Stimulated activated CD4-positive, alpha-beta T cell treated with anti-CD3 and anti-CD28 coated beads, Interleukin-4, amount 100 ng/mL, for 4 hours (primary cell): ENCODE results near the gene NDOR1.
"Not testable (repeated sequence)": the region's sequence is repeated elsewhere in the genome, so short reads cannot be mapped to it uniquely, and the experiment has no call there.

Experiments
- DNase-seq, 2 experiments: peaks; one replicate each; pipeline ENCODE4 v3.0.0-alpha.2; 2020

The NDOR1 gene

DNA sequence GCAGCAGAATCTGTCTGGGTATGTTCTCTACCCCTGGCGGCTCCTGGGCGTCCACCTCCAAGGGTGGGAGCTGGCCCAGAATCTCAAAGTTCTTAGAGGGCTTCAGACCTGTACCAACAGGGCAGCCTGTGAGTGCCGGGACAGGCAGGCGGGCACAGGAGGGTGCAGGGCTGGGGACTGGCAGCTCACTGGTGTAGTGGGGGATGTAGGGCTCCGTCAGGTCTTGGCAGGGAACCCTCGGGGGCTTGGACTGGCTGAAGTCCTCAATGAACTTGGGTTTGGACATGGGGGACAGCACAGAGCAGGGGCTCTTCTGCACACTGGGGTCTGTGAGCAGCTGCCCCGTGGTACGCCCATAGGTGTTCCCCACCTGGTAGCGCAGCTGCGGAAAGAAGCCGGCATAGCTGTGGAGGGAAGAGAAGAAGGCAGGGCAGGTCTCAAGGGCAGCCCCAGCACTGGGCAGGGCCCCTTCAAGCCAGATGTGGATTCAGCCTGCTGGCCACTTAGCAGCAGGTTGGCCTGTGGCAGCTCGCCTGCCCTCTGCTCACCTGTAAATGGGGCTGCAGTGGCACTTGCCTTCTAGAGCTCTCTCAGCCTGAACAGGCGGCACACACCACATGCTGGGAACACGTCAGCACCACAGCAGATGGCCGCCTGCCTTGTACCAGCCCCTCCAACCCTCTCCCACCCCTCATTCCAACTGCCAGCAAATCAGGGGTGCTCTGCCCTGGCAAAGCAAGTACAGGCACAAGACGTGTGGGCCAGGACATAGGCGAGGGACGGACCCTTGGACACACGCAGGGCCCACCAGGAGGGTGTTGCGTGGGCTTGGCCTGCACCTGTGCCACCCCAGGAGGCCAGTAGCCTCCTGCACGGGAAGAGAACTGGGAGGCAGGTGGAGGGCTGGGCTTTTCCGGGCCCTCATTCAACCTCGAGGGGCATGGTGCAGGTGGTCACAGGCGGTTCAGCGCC lies 40.2 kb downstream of the NDOR1 start:
- no peak for DNase-seq

- DNase-seq, result no peak
Measured at GRCh38 chr9:137247135-137247915, 41.8 kb downstream of the NDOR1 start.

GRCh38 chr9:137247916-137248175 lies 42.3 kb downstream of the NDOR1 start:
- no peak for DNase-seq

DNA sequence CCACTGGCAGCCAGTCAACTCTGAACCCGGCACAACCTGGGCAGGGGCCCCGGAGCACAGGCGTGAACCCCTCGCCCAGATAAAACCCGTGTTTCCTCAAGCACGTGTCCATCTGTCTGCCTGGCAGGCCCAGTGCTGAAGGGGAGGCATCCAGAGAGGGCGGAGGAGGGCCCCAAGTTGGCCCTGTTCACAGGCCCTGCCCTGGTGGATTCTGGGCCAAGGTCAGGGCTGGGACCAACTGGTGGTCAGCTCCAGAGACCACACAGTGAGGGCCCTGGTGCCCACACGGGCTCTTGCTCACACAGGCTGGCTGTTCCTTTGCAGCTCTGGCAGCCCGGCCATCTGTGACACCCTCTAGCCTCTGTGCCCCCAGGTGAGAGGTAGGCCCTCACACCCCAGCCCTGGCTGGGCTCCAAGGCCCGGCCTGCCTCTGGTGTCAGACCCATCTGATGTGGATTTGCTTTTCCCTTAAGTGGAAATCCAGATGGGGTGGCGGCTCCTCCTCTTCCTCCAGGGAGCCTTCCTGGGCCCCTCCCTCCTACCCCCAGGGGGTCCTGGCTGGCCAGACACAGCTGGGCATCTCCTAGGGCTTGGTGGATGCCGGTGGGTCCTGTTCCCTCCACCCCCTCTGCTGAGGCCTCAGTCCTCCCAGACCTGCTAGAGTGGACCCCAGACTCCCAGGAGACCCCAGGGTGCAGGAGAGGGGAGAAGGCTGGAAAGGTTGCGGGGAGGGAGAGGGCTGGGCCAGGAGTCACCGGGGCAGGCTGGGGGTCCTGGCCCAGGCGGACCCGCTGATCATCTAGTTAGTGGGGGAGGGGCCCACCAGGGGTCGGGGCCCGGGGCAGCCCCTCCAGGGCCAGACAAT lies 45.1 kb downstream of the NDOR1 start:
- no peak for DNase-seq

DNA sequence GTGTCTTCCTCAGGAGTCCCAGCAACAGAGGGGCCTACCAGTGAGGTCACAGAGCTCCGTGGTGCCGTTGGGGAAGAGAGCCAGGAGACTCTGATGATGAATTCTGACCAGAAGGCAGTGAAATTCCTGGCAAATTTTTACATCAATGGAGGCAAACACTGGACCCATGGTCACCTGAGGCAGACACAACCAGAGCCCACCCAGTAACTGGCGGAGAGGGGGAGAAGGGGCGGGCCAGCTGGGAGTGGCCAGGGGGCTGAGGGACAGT lies 45.6 kb downstream of the NDOR1 start, which contains the start of gene STPG3:
Gene STPG3, plus strand, starts transcription at position 93 of the 268 bp plus-strand sequence. Its CDS starts 1 bp downstream, at position 94.
- DNase-seq, result no peak

GRCh38 chr9:137251490-137252268 lies 46.2 kb downstream of the NDOR1 start:
- no peak for DNase-seq

- no peak for DNase-seq
Measured at GRCh38 chr9:137252555-137253506, 47.3 kb downstream of the NDOR1 start.

DNA sequence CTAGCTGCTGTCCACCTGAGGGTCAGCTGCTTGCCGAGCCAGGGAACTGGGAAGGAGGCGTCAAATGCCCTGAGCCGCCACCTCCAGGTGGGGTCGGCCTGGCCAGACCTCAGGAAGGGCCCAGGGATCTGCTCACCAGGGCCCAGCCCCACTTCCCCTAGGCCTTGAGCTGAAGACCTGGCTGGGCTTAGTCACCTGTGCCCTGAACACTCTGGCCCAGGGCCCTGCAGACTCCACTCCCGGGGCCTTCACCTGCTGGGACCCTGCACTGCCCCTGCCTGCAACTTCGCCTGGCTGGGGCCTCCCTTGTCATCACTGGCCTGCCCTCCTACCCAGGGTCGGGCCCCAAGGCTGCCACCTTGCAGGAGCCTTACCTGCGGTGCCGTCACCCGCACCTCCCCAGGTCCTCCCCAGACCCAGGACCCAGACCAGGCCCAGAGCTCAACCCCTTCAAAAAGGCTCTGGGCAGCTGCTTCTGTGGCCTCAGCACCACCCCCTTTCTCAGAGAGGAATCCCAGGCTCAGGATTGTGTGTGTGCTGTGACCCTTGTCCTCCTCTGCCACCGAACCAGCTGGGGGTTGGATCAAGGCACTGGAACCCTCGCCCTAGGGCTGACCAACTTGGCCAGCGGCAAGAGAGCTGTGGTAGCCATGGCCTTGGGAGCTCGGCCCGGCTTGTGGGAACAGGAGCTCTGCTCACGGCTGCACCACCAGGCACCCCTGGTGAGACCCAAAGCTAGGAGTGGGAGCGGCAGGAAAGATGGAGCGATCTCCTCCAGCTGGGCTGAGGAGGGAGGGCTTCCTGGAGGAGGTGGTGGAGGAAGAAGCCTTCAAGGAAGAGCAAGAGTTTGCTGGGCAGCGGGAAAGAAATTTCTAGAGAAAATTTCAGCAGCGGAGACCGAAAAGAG lies 48.5 kb downstream of the NDOR1 start:
- no peak for DNase-seq

- peak; percentile 91 to 99 for DNase-seq
Measured at GRCh38 chr9:137254624-137255447, 49.3 kb downstream of the NDOR1 start, which contains the start of gene NELFB. TSS of gene NELFB (plus strand) at chr9:137255327.

DNA sequence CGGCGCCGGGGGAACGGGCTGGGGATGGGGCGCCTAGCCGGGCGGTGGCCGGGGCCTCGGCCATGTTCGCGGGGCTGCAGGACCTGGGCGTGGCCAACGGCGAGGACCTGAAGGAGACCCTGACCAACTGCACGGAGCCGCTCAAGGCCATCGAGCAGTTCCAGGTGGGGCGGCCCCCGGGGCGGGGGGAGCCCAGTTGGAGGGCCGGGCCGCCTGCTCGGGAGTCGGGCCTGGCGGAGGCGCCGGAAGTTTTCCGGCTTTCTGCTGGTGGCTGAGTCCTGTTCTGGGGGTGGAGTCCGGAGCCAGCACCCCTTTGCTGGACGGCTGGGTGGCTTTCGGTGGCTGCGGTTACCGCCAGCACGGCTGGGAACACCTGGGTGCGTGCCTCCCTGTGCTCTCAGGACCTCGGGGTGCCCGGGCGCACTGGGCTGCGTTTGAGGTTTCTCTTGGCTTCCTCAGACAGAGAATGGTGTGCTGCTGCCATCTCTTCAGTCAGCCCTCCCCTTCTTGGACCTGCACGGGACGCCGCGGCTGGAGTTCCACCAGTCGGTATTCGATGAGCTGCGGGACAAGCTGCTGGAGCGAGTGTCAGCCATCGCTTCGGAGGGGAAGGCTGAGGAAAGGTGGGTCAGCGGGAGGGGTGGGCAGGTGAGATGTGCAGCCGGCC lies 50.1 kb downstream of the NDOR1 start:
- no peak for DNase-seq

DNA sequence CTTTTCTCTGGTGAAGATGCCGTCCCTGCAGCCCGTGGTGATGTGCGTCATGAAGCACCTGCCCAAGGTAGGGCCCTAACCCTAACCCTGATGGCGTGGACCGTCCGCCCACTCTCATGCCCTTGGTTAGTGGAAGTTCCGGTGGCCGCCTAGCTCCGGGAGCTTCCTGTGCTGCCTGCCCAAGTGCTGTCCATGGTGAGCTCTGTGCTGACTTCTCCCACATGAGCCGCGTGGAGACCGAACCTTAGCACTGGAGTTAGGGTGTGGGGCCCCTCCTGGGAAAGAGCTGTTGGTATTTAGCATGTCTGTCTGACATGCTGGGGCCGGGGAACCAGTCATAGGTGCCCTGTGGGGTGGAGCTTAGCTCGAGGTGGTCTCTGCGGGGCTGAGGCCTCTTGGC lies 50.9 kb downstream of the NDOR1 start:
- no peak for DNase-seq

DNA sequence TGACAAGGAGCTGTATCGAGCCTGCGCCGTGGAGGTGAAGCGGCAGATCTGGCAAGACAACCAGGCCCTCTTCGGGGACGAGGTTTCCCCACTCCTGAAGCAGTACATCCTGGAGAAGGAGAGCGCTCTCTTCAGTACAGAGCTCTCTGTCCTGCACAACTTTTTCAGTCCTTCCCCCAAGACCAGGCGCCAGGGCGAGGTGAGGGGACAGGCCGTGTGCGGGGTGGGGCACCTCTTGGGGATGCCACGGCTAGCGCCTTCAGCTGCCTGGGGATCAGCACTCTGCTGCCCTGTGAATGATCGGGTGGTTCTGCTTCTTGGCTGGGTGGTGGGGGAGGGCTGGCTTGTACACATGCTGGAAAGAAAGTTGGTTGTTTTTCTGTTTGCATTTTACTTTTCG lies 51.4 kb downstream of the NDOR1 start:
- DNase-seq, result no peak

DNA sequence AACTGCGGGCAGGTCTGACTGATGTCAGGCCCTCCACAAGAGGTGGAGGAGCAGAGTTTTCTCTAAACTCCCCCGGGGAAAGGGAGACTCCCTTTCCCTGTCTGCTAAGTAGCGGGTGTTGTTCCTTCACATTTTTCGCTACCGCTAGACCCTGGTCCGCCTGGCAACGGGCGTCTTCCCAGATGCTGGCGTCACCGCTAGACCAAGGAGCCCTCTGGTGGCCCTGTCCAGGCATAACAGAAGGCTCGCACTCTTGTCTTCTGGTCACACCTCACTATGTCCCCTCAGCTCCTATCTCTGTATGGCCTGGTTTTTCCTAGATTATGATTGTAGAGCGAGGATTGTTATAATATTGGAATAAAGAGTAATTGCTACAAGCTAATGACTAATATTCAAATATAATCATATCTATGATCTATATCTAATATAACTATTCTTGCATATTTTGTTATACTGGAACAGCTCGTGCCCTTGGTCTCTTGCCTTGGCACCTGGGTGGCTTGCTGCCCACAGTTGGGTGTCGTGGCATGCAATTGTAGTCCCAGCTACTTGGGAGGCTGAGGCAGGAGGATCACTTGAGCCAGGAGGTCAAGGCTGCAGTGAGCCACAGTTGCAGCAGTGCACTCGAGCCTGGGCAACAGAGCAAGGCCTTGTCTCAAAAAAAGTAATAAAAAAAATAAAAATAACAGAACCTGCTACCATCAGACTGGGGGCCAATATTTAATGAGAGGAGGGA lies 56.8 kb downstream of the NDOR1 start:
- not testable (repeated sequence) for DNase-seq

- DNase-seq, result no peak
Measured at GRCh38 chr9:137262909-137263285, 57.4 kb downstream of the NDOR1 start.

GRCh38 chr9:137263506-137263905 lies 58.0 kb downstream of the NDOR1 start:
- no peak for DNase-seq

DNA sequence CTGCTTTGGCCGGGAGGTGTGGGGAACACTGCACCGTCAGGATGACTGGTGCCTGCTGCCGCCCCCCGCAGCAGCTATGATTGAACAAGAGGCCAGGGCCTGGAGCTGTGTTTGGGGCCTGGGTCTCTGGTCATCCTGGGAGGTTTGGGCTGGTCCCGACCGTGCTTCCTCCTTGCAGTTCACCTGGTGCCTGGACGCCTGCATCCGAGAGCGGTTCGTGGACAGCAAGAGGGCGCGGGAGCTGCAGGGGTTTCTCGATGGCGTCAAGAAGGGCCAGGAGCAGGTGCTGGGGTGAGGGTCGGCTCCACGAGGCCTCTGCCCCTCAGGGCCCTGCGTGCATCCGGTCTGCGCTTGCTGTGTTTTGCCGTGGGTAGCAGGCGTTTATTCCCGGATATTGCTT lies 58.6 kb downstream of the NDOR1 start:
- no peak for DNase-seq

GRCh38 chr9:137265496-137266161 lies 60.1 kb downstream of the NDOR1 start:
- DNase-seq, result no peak
